ENCODE results near the gene SHISA8. TPM values are rescaled to one million over a fixed set of nuclear protein-coding genes. Genes with fewer than 3 reads are reported as not detected.

Gene SHISA8
- total and polyA plus RNA-seq, 10 of the 15 experiments (the other 5 are each of a cell fraction or from before 2014, with no cell fraction given) = 0.06 to 10.1 (median 0.25) TPM

DNA sequence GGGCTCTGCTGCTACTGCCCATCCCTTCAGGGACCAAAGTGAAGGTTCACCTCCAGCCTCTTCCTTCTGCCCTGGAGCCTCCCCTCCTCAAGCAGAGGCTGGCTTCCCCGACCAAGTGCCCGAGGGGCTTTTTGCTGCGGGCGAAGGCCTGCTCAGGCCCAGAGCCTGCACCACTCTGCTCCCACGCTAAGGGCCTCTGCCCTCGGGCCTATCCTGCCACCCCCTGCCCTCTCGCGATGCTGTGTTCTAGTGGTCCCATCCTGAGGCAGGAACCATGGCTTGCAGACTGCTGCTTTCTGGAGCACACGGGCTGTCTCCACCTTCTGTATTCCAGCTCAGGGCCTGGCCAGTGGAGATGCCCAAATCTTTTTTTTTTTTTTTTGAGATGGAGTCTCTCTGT lies 20.6 kb upstream of the SHISA8 start:
- no peaks in the 10 kb centered on the region for H4K20me1 ChIP-seq (ENCODE audit: control insufficient read depth, insufficient read depth)
- no peaks in the 10 kb centered on the region for H3K9me3 ChIP-seq (replicated peaks; ENCODE audit: control insufficient read depth, insufficient read depth, low read length)
- H3K27me3 ChIP-seq (replicated peaks in 1 of 2; ENCODE audit: control insufficient read depth in 2 of 2, insufficient read depth in 2 of 2, low read length in 1 of 2) = no peaks in the 10 kb centered on the region
- in situ Hi-C loops (cut with MboI) = no loop called here
- FAIRE-seq (no peak), ATAC-seq (no peak), DNase-seq (ENCODE audit: low read depth, low spot score) (no peak)
- H3K79me2 ChIP-seq (ENCODE audit: control insufficient read depth, insufficient read depth, low read length) = peaks cover 20% of the 10 kb centered on the region
- peaks cover 5 to 15% of the 10 kb centered on the region in 2 experiments; a peak in 3 of 4 replicates for H3K36me3 ChIP-seq (ENCODE audit: control insufficient read depth in 2 of 2, insufficient read depth in 2 of 2, low read length in 1 of 2)
- ChIA-PET POLR2A (interaction anchor here (0.5 to 12.6 kb wide), 10 partner anchors 14 to 496 kb away, joined by 3 to 599 read pairs (median 6); partner anchors contain the start of genes CCDC134, CENPM, NFAM1 and SHISA8), RAD21 (ENCODE audit: unreplicated experiment) (interaction anchor here (0.8 to 8.6 kb wide), 10 partner anchors 11 to 237 kb away, joined by 3 to 408 read pairs (median 8); partner anchors contain the start of genes CENPM, MEI1, SMIM45 and SREBF2), CTCF (interaction anchor here (0.6 to 8.3 kb wide), 8 partner anchors 11 to 239 kb away, joined by 3 to 234 read pairs (median 6); partner anchors contain the start of genes CENPM, SMIM45 and TNFRSF13C), SMC1A (ENCODE audit: uncharacterized antibody, unreplicated experiment) (interaction anchor here (1.2 to 11.9 kb wide), 7 partner anchors 11 to 103 kb away, joined by 3 to 321 read pairs (median 14); partner anchors contain the start of genes CENPM, SREBF2 and TNFRSF13C)
- BruUV-seq (replicated peaks) = no TSS peak
- peak overlapping the region; percentile 45 for H3K9ac ChIP-seq (ENCODE audit: control insufficient read depth, insufficient read depth, low read length)
- H3K27ac ChIP-seq (ENCODE audit: control insufficient read depth, insufficient read depth) = peak overlapping the region; percentile 94
- H2AFZ ChIP-seq (ENCODE audit: control insufficient read depth, low read depth, low read length) = no peak overlapping the region
- peaks cover 83% of the 10 kb centered on the region for H3K4me1 ChIP-seq (ENCODE audit: control insufficient read depth, insufficient read depth, low read length)
- 53% methylated on average over 9 of the region's 9 CpGs for WGBS (ENCODE audit: insufficient coverage, insufficient replicate concordance, low lambda C conversion rate, missing lambda C conversion rate)
- no peak overlapping the region for H3K4me3 ChIP-seq
- TF ChIP-seq ZNF592 (IDR thresholded peaks at IDR 0.05) (0 out of 2 replicates have a peak, but pooled peaks have one; percentile 8), NRF1 (conservative IDR thresholded peaks at IDR 0.05; ENCODE audit: low read depth, low read length) (no peak), POLR2A (IDR thresholded peaks at IDR 0.05; ENCODE audit: low read depth, low read length) (peak; percentile 50), RELA (IDR thresholded peaks at IDR 0.05; ENCODE audit: borderline replicate concordance, partially characterized antibody) (no peak)
- TF ChIP-seq, protein P1, sequence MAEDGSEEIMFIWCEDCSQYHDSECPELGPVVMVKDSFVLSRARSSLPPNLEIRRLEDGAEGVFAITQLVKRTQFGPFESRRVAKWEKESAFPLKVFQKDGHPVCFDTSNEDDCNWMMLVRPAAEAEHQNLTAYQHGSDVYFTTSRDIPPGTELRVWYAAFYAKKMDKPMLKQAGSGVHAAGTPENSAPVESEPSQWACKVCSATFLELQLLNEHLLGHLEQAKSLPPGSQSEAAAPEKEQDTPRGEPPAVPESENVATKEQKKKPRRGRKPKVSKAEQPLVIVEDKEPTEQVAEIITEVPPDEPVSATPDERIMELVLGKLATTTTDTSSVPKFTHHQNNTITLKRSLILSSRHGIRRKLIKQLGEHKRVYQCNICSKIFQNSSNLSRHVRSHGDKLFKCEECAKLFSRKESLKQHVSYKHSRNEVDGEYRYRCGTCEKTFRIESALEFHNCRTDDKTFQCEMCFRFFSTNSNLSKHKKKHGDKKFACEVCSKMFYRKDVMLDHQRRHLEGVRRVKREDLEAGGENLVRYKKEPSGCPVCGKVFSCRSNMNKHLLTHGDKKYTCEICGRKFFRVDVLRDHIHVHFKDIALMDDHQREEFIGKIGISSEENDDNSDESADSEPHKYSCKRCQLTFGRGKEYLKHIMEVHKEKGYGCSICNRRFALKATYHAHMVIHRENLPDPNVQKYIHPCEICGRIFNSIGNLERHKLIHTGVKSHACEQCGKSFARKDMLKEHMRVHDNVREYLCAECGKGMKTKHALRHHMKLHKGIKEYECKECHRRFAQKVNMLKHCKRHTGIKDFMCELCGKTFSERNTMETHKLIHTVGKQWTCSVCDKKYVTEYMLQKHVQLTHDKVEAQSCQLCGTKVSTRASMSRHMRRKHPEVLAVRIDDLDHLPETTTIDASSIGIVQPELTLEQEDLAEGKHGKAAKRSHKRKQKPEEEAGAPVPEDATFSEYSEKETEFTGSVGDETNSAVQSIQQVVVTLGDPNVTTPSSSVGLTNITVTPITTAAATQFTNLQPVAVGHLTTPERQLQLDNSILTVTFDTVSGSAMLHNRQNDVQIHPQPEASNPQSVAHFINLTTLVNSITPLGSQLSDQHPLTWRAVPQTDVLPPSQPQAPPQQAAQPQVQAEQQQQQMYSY (CRISPR knock-in tag; IDR thresholded peaks at IDR 0.05) = peak; percentile 29; the same call in 1 of the 2 replicates
- peak overlapping the region; percentile 15; the same call in 1 of the 2 replicates for H3K4me2 ChIP-seq (ENCODE audit: control insufficient read depth, insufficient read depth)
- intact Hi-C loops (cut with micrococcal nuclease; ENCODE audit: unreplicated experiment) = no loop called here
